Upper lobe of left lung (tissue), 6 donors: Measurements from ENCODE around the gene POMGNT1. TPM values are rescaled to one million over a fixed set of nuclear protein-coding genes. Genes with fewer than 3 reads are reported as not detected.
A peak's percentile ranks its signal among the peaks of the same experiment; 100 is the strongest.

Experiments
- ATAC-seq, 2 donors: fragments of 200-7000 bp; cut with Tn5 transposase; one replicate each; pipeline ENCODE4 v1.9.1; 2022; ENCODE audit warnings: mild to moderate bottlenecking in 2 of 2, moderate library complexity in 2 of 2; ENCODE audit not compliant: low FRiP score in 2 of 2
- DNase-seq, 2 donors: peaks; one replicate each; pipeline ENCODE4 v3.0.0-alpha.2; 2019 to 2020
- H3K27ac ChIP-seq, 4 donors: fragments of 200-600 bp; sonication (generic); one replicate each; pipeline ENCODE4 v1.5.1; 2016 to 2019
- H3K27me3 ChIP-seq, 4 donors: fragments of 200-600 bp; sonication (generic); one replicate each; pipeline ENCODE4 v1.5.1; 2017 to 2019
- H3K36me3 ChIP-seq, 4 donors: fragments of 200-600 bp; sonication (generic); one replicate each; pipeline ENCODE4 v1.5.1; 2016 to 2019
- H3K4me1 ChIP-seq, 4 donors: fragments of 200-600 bp; sonication (generic); one replicate each; pipeline ENCODE4 v1.5.1; 2018 to 2019
- H3K4me3 ChIP-seq, 4 donors: fragments of 200-600 bp; sonication (generic); one replicate each; pipeline ENCODE4 v1.5.1; 2017 to 2019; ENCODE audit warnings: mild to moderate bottlenecking in 2 of 4, moderate library complexity in 1 of 4
- H3K9me3 ChIP-seq, 4 donors: fragments of 200-600 bp; sonication (generic); one replicate each; pipeline ENCODE4 v1.5.1; 2018 to 2019
- EP300 ChIP-seq, 4 donors: sonication (generic); formaldehyde crosslinking; IDR thresholded peaks; one replicate each; pipeline ENCODE4 v1.5.1; 2017; ENCODE audit warnings: antibody characterized with exemption in 4 of 4, control low read depth in 2 of 4
- POLR2A ChIP-seq, 4 donors: fragments of 450-650 bp; IDR thresholded peaks; one replicate each; pipeline ENCODE4 v1.5.1; 2016 to 2017; ENCODE audit warnings: antibody characterized with exemption in 4 of 4, mild to moderate bottlenecking in 2 of 4
- POLR2AphosphoS5 ChIP-seq, 2 donors: sonication (generic); formaldehyde crosslinking; IDR thresholded peaks; one replicate each; pipeline ENCODE4 v1.5.1; 2017; ENCODE audit warnings: antibody characterized with exemption in 2 of 2
- WGBS, 2 donors: methylation state at CpG; one replicate each; pipeline ENCODE4 v1.1.5; 2017 to 2018; 5-methylcytosine and 5-hydroxymethylcytosine counted together
- total RNA-seq, 6 donors: library from RNA; depleted of rRNA in 4 of 6; stranded (reverse); fragments of >200 nt in 4 of 6; gene quantifications; one replicate each; pipeline versions ENCODE4 v1.1.0 to v1.2.1, GENCODE V29; 2016 to 2021
- TF ChIP-seq, protein P1 (sequence below), 6 experiments: fragments of 450-650 bp in 4 of 6; fragments of 200-600 bp in 2 of 6; sonication (generic) in 2 of 6; IDR thresholded peaks; one replicate each; pipeline ENCODE4 v1.5.1; 2016 to 2019; ENCODE audit warnings: antibody characterized with exemption in 6 of 6
- donor health status: DM: no; HTN: no; CAD: no; lungs with moderate emphysema.
- donor health status: DM: no; HTN: yes; CAD: no; lungs with severe emphysema.

Gene POMGNT1
- total RNA-seq, 6 donors from 2014 or later, result 37.7 to 66.7 (median 47.5) TPM

GRCh38 chr1:46206399-46206798 is 8.2 kb upstream of the POMGNT1 start:
- Histone ChIP-seq H3K27me3 (no peaks in the 10 kb centered on the region), H3K4me1 (peaks cover 17 to 30% (median 24%) of the 10 kb centered on the region in 4 donors), H3K36me3 (no peaks in the 10 kb centered on the region), H3K4me3 (no peak overlapping the region), H3K9me3 (no peaks in the 10 kb centered on the region), H3K27ac (no peak overlapping the region)
- ATAC-seq, result no peak
- DNase-seq, result no peak
- WGBS, 2 donors, result 86 to 94% methylated on average over 2 of the region's 2 CpGs
- TF ChIP-seq POLR2AphosphoS5 (IDR thresholded peaks at IDR 0.05), result no peak
- TF ChIP-seq EP300 (IDR thresholded peaks at IDR 0.05), result no peak
- no peak for TF ChIP-seq POLR2A (IDR thresholded peaks at IDR 0.05)
- TF ChIP-seq, protein P1, sequence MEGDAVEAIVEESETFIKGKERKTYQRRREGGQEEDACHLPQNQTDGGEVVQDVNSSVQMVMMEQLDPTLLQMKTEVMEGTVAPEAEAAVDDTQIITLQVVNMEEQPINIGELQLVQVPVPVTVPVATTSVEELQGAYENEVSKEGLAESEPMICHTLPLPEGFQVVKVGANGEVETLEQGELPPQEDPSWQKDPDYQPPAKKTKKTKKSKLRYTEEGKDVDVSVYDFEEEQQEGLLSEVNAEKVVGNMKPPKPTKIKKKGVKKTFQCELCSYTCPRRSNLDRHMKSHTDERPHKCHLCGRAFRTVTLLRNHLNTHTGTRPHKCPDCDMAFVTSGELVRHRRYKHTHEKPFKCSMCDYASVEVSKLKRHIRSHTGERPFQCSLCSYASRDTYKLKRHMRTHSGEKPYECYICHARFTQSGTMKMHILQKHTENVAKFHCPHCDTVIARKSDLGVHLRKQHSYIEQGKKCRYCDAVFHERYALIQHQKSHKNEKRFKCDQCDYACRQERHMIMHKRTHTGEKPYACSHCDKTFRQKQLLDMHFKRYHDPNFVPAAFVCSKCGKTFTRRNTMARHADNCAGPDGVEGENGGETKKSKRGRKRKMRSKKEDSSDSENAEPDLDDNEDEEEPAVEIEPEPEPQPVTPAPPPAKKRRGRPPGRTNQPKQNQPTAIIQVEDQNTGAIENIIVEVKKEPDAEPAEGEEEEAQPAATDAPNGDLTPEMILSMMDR (IDR thresholded peaks at IDR 0.05), result no peak

DNA sequence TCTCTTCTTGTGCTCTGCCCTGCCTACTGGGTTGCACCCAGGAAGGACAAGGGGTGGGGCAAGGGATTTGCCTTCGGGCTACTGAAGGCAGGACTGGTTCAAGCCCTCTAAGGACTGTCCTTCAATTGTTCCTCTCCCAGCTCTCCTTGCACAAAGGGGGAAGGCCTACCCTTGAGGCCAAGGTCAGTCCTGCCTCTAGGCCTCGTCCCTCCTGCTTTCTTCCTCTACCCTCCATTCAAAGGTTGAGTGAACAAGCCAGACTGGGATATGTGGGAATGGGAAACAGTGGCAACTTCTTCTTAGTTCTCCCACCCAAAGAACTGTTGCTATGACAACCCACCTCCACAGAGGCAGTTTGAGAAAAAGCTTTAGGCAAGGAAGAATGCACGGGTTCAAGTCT is 7.6 kb upstream of the POMGNT1 start:
- H3K4me3 ChIP-seq, result no peak overlapping the region
- H3K27me3 ChIP-seq, result no peaks in the 10 kb centered on the region
- ATAC-seq (no peak), DNase-seq (no peak)
- TF ChIP-seq POLR2A (IDR thresholded peaks at IDR 0.05) (no peak), EP300 (IDR thresholded peaks at IDR 0.05) (no peak), POLR2AphosphoS5 (IDR thresholded peaks at IDR 0.05) (no peak)
- TF ChIP-seq, protein P1 (IDR thresholded peaks at IDR 0.05), result no peak
- no peak overlapping the region for H3K27ac ChIP-seq
- WGBS, 2 donors, result 58 to 70% methylated on average over 2 to 3 of the region's 3 CpGs
- no peaks in the 10 kb centered on the region for H3K36me3 ChIP-seq
- peaks cover 17 to 30% (median 24%) of the 10 kb centered on the region in 4 donors for H3K4me1 ChIP-seq
- H3K9me3 ChIP-seq, result no peaks in the 10 kb centered on the region

DNA sequence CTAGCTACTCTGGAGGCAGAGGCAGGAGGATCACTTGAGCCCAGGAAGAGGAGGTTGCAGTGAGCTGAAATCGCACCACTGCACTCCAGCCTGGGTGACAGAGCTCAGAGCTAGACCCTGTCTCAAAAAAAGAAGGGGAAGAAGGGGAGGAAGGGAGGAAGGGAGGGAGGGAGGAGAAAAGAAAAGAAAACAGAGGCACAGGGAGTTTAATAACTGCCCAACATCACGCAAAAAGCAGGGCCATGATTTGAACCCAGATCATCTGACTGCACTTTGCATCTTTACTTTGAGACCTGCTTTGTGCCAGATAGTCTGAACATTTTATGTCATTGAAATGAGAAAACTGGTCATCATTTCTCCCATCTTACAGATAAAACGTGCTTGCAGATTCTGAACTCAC is 6.9 kb upstream of the POMGNT1 start:
- WGBS, 2 donors, result 76 to 86% methylated on average over 3 of the region's 3 CpGs
- Histone ChIP-seq H3K27me3 (no peaks in the 10 kb centered on the region), H3K9me3 (no peaks in the 10 kb centered on the region), H3K4me1 (peaks cover 17 to 30% (median 24%) of the 10 kb centered on the region in 4 donors), H3K36me3 (no peaks in the 10 kb centered on the region), H3K4me3 (no peak overlapping the region), H3K27ac (peak overlapping the region in 1 of 4 donors; percentile 71)
- TF ChIP-seq POLR2A (IDR thresholded peaks at IDR 0.05) (no peak), POLR2AphosphoS5 (IDR thresholded peaks at IDR 0.05) (no peak), EP300 (IDR thresholded peaks at IDR 0.05) (no peak)
- TF ChIP-seq, protein P1 (IDR thresholded peaks at IDR 0.05), result no peak
- DNase-seq (no peak), ATAC-seq (no peak)

GRCh38 chr1:46204406-46204742 is 6.1 kb upstream of the POMGNT1 start:
- ATAC-seq (peak in 1 of 2 donors; percentile 34), DNase-seq (no peak)
- 24 to 32% methylated on average over 4 to 5 of the region's 5 CpGs for WGBS, 2 donors
- H3K27me3 ChIP-seq, result no peaks in the 10 kb centered on the region
- peak overlapping the region in 2 of 4 donors; percentile 65 to 68 for H3K4me3 ChIP-seq
- no peaks in the 10 kb centered on the region for H3K9me3 ChIP-seq
- peak overlapping the region; percentile 21 to 76 (median 70) for H3K27ac ChIP-seq
- H3K36me3 ChIP-seq, result no peaks in the 10 kb centered on the region
- H3K4me1 ChIP-seq, result peaks cover 18 to 30% (median 24%) of the 10 kb centered on the region in 4 donors
- peak in 1 of 4 donors; percentile 36 for TF ChIP-seq POLR2A (IDR thresholded peaks at IDR 0.05)
- no peak for TF ChIP-seq POLR2AphosphoS5 (IDR thresholded peaks at IDR 0.05)

GRCh38 chr1:46203738-46204405 is 5.6 kb upstream of the POMGNT1 start:
- ATAC-seq, result no peak
- Histone ChIP-seq H3K4me3 (peak overlapping the region; percentile 52 to 68 (median 66)), H3K9me3 (no peaks in the 10 kb centered on the region), H3K27ac (peak overlapping the region; percentile 21 to 76 (median 70)), H3K27me3 (no peaks in the 10 kb centered on the region), H3K4me1 (peaks cover 23 to 35% (median 28%) of the 10 kb centered on the region in 4 donors), H3K36me3 (no peaks in the 10 kb centered on the region)
- no peak for DNase-seq
- WGBS, 2 donors, result 34 to 49% methylated on average over 14 of the region's 14 CpGs
- TF ChIP-seq POLR2AphosphoS5 (IDR thresholded peaks at IDR 0.05), result no peak
- no peak for TF ChIP-seq EP300 (IDR thresholded peaks at IDR 0.05)
- no peak for TF ChIP-seq POLR2A (IDR thresholded peaks at IDR 0.05)
- TF ChIP-seq, protein P1 (IDR thresholded peaks at IDR 0.05), result no peak
